Dermis microvascular lymphatic vessel endothelial cell (primary cell): ENCODE measurements around the gene PLD3. TPM values are rescaled to one million over a fixed set of nuclear protein-coding genes. Genes with fewer than 3 reads are reported as not detected.

Experiments used
- DNase-seq, 2 donors: peaks; one replicate each; pipeline versions ENCODE4 v3.0.0 to v3.0.0-alpha.2; 2010; ENCODE audit warnings: low read depth in 2 of 2
- total RNA-seq: library from RNA; depleted of rRNA; stranded (reverse); fragments of >200 nt; gene quantifications from 2 replicates; pipeline ENCODE4 v1.2.1, GENCODE V29; 2014

Gene PLD3
- total RNA-seq, 1 donor from 2014 or later, result 88.6 TPM

DNA sequence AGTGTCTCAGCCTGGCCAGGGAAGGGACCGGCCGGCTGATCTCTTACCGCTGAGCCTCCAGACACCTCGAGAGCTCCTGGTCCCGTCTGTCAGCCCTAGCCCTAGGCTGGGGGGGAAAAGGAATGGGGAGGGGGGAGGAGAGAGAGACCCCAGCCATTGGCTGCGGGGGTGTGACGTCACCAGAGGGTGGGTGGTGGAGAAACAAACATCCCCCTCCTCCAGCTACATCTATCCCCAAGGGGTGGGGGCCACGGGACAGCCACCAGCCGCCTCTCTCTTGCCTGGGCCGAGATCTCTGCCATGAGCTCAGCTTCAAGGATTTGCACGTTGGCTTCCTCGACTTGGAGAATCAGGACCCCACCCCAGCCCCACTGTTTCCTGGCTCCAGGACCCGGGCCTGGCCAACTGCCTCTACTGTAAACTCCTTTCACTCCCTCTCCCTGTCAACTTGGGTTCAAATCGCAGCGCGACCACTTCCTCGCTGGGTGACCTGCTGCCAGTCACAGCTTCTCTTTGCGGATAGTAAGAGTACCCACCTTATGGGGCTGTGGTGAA is 64.9 kb downstream of the PLD3 start, which contains the start of gene PRX:
PRX (minus strand) TSS at position 88 of the 555 bp plus-strand sequence. CDS start 5,446 bp downstream, outside the sequence.
- no peak for DNase-seq

DNA sequence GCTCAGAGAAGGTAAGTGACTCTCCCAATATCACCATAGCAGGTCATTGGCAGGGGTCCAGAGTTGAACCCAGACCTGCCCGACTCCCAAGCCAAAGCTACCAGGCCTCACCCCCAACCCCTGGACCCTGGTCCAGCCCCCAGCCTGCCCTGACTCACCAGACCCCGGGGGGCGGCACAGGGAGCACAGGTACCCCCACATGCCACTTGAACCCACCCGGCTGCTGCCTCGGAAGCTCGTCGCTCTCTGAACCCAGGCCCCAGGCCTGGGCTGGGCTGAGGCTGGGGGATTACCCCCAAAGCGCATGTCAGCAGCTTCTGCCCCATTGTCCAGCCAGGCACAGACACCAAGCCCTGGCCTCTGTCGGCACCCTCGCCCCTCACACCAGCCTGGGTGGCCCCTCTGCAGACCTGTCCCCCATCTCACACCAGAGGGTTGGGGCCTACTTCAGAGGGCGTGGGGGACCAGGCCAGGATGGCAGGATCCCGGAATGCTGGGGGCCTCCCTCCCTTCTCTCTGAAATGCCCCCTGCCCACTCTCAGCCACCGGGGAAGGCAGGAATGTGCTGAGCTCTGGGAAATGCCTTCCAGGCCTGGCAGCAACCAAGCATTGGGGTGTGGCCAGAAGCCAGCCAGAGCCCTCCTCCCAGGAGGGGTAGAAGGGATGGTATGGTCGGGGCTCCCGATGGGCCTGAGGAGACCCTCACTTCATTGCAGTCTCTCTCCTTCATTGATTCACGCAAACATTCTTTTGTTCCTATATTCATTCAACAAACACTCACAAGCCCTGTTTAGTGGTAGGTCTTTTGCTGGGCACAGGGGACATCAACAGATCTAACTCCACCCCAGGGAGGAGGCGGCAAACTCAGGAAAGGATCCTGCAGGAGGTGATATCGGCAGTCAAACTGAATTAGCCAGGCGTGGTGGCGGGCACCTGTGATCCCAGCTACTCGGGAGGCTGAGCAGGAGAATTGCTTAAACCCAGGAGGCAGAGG is 66.3 kb downstream of the PLD3 start:
- no peak for DNase-seq

DNA sequence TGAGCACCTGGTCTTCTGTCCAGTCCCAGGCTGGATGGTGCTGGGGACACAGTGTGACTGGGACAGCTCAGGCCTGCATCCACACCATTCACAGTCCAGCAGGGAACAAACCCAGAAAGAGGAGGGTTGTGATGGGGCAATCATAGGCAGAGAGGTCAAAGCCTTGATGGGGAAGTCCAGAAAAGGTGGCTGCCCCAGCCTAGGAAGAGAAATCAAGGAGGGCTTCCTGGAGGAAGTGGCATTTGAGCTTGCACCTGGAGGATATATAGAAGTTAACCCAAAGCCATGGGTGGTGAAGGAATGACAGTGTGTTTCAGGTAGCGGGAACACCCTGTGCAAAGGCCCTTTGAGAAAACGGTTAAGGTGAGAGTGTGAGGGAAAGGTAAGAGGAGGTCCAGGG is 67.3 kb downstream of the PLD3 start:
- no peak for DNase-seq

DNA sequence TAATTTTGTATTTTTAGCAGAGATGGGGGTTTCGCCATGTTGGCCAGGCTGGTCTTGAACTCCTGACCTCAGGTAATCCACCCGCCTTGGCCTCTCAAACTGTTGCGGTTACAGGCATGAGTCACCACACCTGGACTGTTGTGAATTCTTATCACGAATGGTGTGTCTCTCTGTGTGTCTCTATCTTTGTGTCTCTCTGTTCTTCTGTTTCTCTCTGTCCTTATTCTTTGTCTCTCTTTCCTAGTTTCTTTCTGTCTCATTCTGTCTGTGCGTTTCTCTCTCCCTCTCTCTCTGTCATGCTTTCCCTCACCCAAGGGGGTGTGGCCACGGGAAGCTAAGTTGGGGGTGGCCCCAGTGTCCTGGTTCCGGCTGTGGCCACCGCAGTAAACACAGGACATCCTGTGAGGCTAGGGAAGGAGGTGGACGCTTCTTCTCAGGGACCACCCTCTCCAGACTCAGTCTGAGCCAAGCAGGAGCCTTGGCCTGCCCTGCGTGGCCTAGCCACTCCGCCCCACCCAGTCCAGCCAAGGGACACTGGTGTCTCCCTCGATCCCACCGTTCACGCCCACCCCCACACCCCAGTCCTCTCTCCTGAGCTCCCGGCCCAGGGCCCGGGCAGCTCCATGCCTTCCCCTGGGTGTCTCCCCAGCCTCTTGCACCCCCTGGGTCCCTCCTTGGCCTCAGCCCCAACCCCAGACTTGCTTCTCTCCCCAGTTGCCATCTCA is 68.6 kb downstream of the PLD3 start:
- peak in 1 of 2 donors; percentile 45 for DNase-seq

DNA sequence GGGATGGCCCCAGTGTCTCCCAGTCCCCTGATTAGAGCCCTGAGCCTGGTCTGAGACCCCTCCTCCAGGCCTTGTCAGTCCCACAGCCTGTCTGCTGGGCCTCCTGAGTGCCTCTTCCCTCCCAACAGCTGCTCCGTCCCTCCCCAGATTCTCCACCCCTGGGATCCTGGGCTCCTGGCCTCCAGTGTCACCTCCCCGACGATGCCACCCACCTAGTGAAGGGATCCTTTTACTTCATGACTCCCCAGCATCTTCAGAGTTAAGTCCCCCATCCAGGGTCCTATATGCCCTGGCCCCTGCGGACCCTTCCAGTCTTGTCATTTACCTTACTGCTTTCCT is 69.1 kb downstream of the PLD3 start:
- no peak for DNase-seq

DNA sequence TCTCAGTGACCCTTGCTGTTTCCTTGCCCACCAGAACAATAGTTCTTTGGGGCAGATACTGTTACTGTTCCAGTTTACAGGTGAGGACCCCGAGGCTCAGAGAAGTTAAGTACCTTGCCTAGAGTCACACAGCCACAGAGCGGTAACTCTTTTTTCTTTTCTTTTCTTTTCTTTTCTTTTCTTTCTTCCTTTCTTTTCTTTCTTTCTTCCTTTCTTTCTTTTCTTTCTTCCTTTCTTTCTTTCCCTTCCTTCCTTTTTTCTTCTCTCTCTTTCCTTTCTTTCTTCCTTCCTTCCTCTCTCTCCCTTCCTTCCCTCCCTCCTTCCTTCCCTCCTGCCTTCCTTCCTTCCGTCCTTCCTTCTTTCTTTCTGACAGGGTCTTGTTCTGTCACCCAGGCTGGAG is 69.5 kb downstream of the PLD3 start:
- DNase-seq, result no peak

DNA sequence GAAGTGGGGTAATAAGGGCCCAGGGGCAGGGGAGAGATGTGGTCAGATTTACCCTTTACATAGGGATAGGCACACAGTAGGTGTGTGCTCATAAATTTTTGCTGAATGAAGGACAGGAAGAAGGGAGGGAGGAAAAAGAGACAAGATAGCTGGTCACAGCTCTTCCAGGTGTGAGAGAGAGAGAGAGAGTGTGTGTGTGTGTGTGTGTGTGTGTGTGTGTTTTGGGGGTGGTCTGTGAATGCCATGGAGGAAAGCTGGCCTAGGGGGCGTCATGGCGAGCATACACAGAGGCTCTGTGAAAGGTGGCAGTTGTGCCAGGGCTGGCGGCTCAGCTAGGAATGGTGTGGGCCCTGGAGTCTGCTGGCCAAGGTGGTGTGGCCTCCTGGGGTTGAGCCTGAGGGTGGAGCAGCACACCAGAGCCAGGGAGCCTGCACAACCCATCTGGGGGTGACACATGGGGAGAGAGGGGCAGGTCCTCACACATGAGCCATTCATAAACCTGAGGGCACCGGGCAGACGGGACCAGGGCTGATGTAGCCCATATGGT is 70.6 kb downstream of the PLD3 start:
- DNase-seq, result no peak

DNA sequence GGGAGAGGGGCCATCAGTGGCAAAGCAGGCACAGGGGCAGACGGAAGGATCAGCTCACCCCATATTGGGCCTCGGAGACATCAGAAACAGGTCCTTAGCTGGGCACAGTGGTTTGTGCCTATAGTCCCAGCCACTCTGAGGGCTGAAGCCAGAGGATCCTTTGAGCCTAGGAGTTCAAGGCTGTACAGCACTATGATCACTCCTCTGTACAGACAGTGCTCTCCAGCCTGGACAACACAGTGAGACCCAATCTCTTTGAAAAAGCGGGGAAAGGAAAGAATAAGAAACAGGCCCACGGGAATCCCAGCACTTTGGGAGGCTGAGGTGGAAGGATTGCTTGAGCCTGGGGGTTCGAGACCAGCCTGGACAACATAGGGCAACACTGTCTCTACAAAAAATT is 71.3 kb downstream of the PLD3 start:
- no peak for DNase-seq

- DNase-seq, result no peak
Observed at GRCh38 chr19:40420451-40420765, 71.9 kb downstream of the PLD3 start.

GRCh38 chr19:40420766-40421765 is 72.6 kb downstream of the PLD3 start:
- DNase-seq, result peak; percentile 86 to 93

- DNase-seq, result no peak
Observed at GRCh38 chr19:40421993-40422747, 73.7 kb downstream of the PLD3 start.

DNA sequence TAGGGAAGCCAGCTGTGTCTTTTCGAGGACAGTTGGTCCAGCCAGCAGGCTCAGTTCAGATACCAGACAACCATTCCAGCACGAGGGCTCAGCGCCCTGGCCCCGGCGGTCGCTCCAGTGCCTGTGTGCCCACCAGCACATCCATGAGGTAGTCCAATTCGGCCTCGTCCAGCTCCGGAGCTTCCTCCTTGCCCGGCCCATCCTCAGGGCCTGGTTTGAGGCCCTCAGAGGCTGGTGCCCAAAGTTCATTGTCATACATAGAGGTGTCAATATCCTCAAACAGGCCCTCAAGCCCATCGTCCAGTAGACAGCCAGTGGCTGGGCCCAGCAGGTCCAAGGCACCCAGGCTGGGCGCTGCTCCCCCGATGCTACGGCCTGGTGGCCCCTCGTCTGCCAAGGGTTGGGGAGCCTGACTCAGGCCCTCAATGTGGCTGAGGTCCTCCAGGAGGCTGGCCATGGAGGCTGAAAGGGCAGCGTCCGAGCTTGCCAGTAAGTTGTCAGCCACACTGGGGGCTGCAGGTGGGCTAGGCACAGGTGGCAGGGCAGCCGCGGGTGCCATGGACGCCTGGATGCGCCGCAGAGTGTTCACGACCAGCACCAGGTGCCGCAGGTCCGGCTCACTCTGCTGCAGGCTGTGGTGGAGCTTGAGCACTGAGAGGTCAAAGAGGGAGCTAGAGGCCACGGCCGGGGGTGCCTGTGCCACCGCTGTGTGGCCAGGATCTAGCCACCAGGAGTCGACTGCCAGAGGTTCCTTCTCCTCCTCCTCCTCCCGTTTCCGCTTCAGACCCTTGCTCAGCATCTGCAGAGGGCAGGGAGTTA is 74.5 kb downstream of the PLD3 start:
- DNase-seq, result no peak

- no peak for DNase-seq
Observed at GRCh38 chr19:40423938-40424337, 75.4 kb downstream of the PLD3 start.

GRCh38 chr19:40424637-40425449 is 76.3 kb downstream of the PLD3 start:
- DNase-seq, result peak in 1 of 2 donors; percentile 31

DNA sequence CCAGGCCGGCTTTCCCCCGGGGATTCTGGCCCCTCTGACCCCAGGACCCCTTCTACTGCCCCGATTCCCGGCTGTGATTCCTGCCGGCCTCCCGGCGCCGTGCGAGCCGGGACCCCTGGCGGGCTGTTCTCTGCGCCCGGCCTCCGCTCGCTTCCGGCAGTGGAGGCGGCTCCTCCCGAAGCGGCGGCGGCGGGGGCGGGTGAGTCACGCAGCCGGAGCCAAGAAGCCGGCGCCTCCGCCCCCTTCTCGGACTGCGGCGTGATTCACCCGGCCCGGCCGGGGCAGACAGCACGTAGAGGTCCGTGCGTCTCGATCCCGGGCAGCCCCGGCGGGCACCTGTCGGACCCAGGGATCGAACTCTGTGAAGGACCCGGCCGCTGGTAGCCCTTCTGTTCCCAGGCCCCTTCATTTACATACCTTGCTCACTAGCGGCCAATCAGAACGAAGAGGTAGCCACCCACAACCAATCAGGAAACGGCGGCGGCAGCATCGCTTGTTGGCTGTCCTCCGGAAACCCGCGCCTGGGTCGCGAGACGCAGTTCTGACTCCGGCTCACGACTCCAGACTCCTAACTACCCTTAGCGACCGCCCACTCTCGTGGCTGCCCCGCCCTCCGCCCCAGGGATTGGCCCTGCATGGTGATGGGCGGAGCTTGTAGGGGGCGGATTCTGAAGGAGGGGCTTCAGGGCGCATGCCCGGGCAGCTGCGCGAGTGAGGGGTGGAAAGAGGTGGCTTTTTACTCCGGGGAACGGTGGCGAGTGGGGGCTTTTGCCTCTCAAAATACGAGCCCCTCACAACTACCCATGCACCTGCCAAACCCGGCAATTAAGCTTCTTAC is 77.2 kb downstream of the PLD3 start, which contains the start of gene SERTAD1:
SERTAD1 (minus strand) TSS at position 543 of the 838 bp plus-strand sequence. CDS start 2,446 bp downstream, outside the sequence.
- peak; percentile 98 to 100 for DNase-seq
